HG02763 (cell line): ENCODE results near the gene NSMF.
"Not testable (repeated sequence)": the region's sequence is repeated elsewhere in the genome, so short reads cannot be mapped to it uniquely, and the experiment has no call there.

ENCODE experiments used
- ATAC-seq: cut with Tn5 transposase; IDR thresholded peaks from one replicate; pipeline ENCODE4 v1.9.1; 2021; ENCODE audit warnings: mild to moderate bottlenecking, moderate library complexity; ENCODE audit not compliant: unreplicated experiment

NSMF gene

DNA sequence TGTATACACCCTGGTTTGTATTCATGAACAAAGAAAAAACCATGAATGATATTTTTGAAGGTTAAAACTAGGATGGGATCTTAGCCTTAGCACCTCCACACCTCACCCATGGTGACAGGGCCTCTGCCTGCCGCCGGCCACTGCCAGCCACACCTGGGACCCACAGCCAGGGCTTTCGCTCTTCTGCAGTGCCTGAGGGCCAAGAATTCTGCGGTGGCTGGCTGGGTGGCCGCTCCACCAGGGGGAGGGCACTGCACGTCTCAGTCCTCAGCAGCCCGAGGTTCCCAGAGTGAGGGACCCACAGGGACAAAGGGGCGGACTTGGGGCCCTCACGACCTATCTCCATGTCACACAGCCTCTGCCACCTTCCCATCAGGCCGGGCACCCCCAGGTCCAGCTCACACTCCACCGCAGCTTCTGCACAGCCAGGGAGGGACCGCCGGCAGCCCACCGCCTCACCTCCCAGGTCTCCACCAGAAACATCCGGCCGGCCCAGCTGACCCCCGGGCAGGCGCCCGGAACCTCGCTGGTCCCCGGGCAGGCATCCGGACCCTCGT, 43.0 kb downstream of the NSMF start:
- ATAC-seq, result no peak

DNA sequence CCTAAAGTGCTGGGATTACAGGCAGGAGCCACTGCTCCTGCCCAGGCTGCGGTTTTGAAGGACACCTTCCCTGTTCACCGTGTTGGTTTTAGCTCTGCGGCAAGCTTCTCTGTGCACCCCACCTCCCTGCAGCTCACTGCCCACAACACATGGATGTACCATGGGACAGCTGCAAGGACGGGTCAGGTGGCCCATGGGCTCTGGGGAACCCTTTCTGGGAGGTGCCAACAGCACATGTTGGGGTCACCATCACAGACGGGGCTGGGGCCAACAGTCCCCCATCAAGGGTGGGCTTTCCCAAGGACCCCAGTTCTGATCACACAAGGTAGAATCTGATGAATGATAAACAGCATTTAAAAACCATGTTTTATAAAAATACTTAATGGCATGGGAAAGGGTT, 43.7 kb downstream of the NSMF start:
- no peak for ATAC-seq

DNA sequence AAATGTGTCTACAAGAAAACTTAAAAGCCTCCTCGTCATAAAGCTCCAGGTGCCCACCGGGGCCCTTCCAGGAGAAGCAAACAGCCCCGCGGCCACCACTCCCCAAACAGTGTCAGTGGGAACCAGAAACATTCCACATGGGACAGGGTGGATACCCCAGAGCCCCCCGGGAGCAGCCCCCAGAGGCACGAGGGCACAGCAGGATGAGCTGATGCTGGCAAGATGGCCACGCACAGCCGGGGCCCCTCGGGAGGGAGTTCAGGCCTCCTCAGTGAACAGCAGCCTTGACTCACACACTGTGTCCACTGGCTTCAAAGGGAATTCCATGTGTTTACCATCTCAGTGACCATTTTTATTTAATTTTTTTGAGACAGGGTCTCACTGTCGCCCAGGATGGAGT, 46.7 kb downstream of the NSMF start:
- ATAC-seq, result no peak

DNA sequence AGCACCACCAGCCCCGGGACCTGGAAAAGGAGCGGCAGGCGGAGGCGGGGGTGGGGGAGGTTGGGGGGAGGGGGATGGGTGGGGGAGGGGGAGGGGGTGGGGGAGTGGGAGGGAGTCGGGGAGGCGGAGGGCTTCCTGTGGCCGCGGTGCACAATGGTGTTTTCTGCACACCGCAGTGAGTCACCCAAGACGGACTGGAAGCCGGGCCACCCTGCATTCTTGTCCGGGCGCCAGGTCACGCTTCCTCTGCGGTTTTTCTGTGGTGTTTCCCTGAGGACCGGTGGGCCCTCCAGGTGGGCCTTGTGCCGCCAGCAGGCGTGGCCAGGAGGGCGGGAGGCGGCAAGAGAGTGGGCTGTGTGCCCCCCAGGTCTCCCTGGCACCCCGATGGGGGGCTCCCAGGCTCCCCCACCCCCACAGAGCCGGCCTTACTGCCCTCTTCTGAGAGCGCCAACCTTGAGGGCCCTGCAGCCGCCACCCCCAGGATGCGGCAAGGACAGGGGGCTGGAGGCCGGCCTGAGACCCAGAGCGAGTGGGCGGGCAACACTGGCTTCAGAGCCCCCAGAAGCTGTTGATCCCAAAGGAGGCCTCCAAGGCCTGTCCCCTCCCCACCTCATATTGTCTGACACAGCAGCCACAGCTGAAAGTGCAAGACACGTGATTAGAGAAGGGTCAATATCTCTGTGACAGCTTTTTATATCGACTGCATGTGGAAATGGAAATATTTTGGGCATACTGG, 47.3 kb downstream of the NSMF start:
- ATAC-seq, result no peak

DNA sequence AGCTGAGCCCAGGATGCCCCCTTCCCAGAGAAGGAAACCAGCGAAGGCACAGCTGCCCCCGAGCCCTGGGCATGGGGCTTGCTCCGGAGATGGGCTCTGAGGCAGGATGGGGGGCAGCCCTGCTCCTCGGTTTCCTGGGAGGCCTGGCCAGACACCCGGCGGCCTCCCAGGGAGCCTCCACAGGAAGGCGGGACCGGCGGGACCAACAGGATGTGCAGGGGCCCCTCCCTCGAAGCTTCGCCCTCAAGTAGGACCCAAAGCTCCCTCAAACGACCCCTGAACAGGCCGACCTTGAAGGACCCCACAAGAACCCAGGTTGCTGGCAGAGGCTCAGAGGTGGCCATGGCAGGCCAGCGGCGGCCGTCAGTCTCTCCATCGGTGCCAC, 47.9 kb downstream of the NSMF start:
- ATAC-seq, result no peak

DNA sequence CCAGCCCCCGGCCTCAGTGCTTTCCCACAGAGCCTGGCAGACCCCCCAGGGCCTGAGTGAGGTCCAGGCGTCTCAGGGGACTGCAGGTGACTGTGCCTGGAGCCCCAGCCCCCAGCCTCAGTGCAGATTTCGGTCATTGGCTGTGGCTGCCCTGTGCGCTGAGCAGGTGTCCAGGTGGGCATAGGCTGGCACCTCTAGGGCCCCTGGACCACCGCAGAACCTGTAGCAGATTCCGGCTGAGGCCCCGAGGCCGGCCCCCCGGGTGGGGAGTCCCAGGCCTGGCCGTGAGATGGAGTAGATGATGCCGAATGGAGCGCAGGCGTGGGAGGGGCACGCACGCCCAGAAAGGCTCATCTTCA, 48.3 kb downstream of the NSMF start:
- no peak for ATAC-seq

DNA sequence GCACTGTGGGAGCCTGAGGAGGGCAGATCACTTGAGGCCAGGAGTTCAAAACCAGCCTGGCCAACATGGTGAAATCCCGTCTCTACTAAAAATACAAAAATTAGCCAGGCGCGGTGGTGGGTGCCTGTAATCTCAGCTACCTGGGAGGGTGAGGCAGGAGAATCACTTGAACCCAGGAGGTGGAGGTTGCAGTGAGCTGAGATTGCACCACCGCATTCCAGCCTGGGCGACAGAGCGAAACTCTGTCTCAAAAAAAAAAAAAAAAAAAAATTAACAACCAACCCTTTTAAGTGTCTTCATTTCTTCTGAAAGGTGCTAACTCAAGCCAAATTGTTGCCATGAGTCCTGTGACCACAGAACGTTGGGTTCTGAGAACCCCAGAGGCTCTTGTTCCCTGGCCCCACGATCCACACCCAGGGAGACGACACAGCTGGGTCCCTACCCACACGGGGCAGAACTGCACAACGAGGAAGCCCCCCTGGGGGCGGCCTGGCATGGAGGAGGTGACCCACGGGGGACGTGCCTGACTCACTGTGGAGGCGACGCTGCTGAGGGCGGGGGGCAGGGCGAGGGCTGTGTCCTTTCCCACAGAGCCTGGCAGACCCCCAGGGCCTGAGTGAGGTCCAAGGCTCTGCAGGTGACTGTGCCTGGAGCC, 48.8 kb downstream of the NSMF start:
- not testable (repeated sequence) for ATAC-seq

DNA sequence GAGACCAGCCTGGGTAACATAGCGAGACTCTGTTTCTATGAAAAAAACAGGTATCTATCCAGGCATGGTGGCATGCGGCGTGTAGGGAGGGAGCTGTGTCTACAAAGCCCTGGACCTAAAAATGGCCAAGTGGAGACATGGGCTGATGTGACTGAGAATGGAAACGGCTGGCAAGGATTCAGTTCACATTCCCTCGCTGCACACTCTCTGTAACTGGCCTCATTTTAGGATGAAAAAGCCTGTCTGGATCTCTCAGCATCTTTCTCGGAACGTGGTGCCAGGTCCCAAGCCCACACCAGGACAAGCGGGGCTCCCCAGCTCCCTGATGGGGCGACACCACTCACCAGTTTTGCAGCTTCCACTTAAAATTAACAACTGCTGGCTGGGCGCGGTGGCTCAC, 49.6 kb downstream of the NSMF start:
- ATAC-seq, result no peak

DNA sequence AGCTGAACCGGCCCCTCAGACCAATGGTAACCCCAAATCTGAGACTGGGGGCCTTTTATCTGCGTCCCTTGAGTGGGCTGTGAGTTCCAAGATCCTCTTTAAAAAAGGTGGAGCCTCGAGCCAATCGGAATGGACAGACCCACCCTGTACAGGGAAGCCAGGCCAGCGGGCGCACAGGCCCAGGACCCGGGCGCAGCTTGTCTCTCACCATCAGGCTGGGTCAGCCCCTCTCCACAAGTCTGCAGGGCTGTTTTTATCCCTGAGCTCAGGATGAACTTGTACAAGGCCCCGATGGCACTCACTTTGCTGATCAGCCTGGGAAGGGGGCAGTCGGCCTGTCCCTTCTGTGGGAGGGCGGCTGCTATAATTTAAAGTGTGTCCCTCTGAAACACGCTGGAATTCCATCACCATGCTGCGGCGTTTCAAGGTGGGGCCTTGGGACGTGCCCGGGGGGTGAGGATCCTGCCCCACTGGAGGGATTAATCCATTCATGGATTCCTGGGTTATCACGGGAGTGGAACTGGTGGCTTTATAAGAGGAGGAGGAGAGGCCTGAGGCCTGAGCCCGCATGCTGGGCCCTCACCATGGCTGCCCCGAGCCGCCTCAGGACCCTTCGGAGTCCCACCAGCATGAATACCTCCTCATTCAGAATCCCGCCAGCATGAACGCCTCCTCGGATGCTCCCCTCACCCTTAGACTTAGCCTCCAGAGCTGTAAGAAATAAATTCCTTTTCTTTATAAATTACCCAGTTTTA, 50.3 kb downstream of the NSMF start:
- ATAC-seq, result no peak

DNA sequence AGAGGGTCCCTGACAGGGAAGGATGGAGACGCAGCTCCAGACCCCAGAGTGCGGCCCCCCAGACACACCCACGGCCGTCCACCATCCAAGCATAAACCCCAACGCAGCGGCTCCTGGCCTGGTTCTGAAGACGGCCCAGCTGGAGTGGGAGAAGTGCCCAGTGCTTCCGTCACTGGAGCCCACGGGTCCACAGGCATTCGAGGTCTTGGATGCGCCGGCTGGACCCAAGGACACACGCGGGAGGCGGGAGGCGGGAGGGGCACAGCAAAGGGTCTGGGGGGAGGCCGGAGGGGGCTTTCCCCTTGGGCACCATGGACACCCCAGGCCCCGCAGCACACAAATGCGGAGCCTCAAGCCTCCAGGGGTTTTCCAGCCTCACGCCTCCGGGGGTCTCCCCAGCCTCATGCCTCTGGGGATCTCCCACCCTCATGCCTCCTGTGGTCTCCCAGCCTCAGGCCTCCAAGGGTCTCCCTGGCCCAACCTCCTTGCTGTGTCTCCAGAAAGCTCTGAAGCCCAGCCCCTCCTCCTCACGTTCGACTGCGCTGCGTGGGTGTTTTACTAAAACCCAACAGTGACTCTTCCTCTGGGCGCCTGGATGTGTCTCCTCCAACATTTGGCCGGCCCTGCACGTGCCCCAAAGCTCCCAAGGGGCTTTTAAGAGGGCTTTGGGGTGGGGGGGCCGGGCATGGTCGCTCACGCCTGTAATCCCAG, 51.4 kb downstream of the NSMF start:
- ATAC-seq, result no peak

DNA sequence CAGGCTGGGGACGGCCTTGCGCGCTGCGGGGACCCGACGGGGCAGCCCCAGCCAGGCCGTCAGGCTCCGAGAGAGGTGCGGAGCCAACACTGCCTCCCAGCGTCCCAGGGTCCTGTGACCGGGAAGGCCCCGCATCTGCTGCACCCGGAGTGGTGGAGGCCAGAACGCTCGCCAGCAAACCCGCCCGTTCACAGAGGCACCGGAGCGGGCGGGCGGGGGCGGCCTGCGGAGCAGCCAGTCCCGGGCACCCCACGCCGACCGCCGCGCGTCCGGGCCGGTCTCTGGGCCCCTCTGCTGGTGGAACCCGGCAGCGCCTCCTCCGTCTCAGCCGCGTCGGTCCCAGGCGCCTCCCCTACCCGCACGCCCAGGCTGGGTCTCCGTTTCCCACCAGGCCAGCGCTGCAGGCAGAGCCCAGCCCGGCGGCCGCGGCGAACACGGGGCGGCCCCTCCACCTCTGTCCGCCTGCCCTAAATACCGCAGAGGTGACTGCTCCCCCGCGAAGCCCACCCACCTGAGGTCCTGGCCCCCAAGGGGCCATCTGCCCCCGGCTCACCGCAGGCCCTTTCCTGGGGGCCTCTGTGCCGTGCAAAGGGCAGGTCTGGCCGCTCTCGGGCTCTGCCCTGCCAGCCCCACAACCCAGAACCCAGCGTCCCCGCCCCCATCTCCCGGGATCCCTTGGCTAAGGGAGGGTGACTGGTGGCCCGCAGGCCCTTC, 52.1 kb downstream of the NSMF start:
- ATAC-seq, result no peak

DNA sequence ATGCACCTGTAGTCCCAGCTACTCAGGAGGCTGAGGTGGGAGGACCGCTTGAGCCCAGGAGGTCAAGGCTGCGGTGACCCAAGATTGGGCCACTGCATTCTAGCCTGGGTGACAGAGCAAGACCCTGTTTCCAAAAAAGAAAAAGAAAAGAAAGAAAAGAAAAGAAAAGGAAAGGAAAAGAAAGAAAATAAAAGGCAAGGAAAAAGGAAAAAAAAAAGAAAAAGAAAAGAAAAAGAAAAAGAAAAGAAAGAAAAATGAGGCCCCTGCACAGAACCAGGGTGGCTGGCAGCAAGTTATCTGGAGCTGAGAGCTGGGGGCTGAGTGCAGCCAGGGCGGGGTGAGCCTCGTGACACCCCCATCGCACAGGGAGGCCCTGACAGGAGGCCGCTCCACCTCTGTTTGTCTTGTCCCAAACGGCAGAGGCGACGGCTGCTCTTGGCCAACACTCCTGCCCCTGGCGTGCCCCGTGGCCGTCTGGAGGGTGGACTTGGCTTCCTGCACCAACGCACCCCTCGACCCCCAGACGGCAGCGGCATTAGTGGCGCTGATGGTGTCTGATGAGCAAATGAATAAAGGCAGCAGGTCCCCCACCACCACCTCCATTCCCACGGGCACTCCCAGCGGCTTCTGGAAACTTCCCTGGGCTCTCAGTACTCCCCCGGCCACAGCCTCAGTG, 52.9 kb downstream of the NSMF start:
- no peak for ATAC-seq

DNA sequence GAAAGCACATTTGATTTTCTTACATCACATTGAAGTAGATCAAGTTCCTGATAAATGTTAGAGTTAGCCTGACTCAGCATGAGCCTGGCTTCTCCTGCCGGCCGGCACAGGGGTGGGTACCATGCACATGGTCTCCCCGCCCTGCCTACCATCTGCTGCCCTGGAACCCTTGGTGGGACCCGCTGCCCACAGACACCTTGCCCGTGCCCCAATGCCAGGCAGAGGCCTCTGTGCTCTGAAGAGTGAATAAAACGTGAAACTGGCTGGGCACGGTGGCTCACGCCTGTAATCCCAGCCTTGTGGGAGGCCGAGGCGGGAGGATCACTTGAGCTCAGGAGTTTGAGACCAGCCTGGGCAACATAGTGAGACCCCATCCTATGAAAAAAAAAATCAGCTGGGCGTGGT, 53.5 kb downstream of the NSMF start:
- no peak for ATAC-seq

DNA sequence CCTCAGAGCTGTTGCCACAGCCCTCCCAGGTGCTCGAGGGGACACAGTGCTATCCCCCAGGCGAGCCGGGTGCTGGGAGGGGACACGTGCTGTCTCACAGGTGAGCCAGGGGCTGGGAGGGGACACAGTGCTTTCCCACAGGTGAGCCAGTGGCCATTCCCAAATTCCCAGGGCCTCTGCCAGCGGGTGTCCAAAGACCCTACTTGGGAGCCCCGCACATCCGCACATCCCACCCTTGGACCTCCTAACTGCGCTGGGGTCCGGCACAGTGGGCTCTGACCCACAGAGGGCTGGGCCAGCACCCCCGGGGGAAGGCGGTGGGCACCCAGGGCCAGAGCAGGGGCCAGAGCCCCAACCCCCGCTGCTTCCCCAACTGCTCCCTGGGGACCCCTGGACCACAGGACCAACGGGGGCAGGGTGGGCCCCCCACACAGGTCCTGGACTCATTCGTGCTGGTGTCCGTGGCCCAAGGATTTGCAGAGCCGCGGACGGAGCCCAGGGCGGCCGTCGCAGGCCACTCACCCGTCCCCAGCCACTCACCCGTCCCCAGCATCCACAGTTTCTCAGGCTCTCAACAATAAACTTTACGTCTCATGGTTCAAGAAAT, 54.1 kb downstream of the NSMF start:
- ATAC-seq, result no peak

DNA sequence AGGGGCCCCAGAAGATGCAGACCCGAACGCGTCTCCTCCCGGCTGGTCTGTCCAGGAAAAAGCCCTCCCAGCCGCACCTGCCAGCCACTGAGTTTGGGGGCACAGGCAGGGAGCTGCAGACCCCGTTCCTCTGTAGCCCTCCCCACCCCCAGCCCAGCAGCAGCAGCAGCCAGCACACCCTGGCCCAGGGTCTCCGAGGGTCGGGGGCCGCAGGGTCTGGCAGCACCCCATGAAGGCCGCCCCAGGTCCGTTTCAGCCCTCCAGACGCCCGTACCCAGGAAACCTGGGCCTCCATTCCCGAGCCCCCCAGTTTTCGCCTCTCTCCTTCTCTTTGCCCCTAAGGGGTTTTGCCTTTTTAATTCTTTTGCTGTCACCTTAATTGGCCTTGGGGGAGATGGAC, 55.9 kb downstream of the NSMF start:
- no peak for ATAC-seq

DNA sequence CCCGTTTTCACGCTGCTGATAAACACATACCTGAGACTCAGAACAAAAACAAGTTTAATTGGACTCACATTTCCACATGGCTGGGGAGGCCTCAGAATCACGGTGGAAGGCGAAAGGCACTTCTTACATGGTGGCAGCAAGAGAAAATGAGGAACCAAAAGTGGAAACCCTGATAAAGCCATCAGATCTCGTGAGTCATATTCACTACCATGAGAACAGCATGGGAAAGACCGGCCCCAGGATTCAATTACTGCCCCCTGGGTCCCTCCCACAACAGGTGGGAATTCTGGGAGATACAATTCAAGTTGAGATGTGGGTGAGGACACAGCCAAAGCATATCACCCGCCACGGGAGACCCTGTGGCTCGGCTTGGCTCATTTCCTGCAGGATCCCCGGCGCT, 56.4 kb downstream of the NSMF start:
- ATAC-seq, result no peak

DNA sequence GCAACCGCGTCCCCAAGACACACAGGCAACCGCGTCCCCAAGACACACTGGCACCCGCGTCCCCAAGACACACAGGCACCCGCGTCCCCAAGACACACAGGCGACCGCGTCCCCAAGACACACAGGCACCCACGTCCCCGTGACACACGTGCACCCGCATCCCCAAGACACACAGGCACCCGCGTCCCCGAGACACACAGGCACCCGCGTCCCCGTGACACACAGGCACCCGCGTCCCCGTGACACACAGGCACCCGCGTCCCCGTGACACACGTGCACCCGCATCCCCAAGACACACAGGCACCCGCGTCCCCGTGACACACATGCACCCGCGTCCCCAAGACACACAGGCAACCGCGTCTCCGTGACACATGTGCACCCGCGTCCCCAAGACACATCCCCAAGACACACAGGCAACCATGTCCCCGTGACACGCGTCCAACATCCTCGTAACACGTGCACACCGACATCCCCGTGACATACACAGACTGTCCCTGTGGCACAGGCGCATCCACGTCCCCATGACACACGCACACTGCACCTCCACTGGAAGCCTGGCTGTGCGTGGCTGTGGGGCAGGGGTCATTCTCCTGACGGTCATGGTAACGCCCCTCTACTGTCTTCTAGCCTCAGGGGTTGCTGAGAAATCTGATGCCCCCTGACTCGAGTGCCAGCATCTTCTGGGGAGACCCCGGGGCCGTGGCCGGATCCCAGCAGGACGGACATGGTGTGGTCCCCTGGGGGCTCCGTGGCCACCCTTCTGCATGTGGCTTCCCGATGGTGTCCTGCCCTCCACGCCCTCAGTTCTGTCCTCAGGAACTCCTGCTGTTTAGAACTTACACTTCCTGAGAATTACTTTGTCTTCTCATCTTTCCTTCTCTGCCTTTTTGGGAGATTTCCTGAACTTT, 60.3 kb downstream of the NSMF start:
- ATAC-seq, result no peak

DNA sequence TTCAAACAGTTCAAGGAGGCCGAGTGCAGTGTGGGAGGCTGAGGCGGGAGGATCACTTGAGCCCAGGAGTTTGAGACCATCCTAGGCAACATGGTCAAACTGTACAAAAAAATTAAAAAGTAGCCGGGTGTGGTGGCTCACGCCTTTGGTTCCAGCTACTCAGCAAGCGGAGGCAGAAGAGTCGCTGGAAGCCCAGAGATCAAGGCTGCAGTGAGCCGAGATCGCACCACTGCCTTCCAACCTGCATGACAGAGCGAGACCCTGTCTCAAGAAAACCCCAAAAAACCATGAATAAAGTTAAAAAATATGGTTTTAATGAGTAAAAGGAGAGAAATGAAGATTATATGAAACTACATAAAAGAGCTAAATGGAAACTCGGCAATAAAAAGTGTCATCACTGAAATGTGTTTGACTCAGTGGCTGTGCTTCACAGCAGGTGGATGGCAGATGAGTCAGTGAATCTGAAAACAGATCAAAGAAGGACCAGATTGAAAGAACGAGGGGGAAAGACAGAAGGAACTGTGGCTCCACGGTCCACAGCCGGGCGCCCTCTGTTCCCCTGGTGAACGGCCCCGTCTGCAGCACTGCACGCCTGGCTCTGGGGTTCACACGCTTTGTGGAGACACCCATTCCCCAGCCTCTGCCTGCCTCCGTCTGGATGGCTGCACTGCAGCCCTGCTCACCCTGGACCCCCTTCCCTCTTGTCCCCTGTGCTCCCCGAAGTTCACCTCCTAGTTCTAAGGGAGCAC, 61.3 kb downstream of the NSMF start:
- no peak for ATAC-seq
